DMS153 (cell line): ENCODE measurements around the gene PNPLA6.

ENCODE experiments used
- DNase-seq: peaks from one replicate; lab custom pipeline; 2025; lab: John Stamatoyannopoulos, UW

The PNPLA6 gene

GRCh38 chr19:7515645-7516151, 19.8 kb upstream of the PNPLA6 start, which contains the start of gene ZNF358:
ZNF358 (plus strand) TSS chr19:7516103; CDS start chr19:7519243, 3,140 bp downstream.
- peak; percentile 43 for DNase-seq

- no peak for DNase-seq
Measured at GRCh38 chr19:7516333-7516732, 19.2 kb upstream of the PNPLA6 start.

GRCh38 chr19:7516878-7517277, 18.6 kb upstream of the PNPLA6 start:
- no peak for DNase-seq

GRCh38 chr19:7519361-7520130, 16.0 kb upstream of the PNPLA6 start:
- DNase-seq = no peak

GRCh38 chr19:7520131-7521051, 15.1 kb upstream of the PNPLA6 start:
- no peak for DNase-seq

GRCh38 chr19:7521551-7522071, 13.9 kb upstream of the PNPLA6 start:
- no peak for DNase-seq

GRCh38 chr19:7522072-7522922, 13.2 kb upstream of the PNPLA6 start, which contains the start of gene MCOLN1:
MCOLN1 (plus strand) TSS chr19:7522624; CDS start chr19:7522751, 127 bp downstream.
- DNase-seq = peak; percentile 93

- DNase-seq = no peak
Measured at GRCh38 chr19:7522923-7523667, 12.4 kb upstream of the PNPLA6 start.

GRCh38 chr19:7524523-7524922, 11.0 kb upstream of the PNPLA6 start:
- DNase-seq = no peak

- DNase-seq = no peak
Measured at GRCh38 chr19:7524992-7525739, 10.4 kb upstream of the PNPLA6 start.

GRCh38 chr19:7526059-7526929, 9.2 kb upstream of the PNPLA6 start:
- DNase-seq = no peak

GRCh38 chr19:7527516-7528191, 7.9 kb upstream of the PNPLA6 start:
- DNase-seq = no peak

- no peak for DNase-seq
Measured at GRCh38 chr19:7528192-7528519, 7.4 kb upstream of the PNPLA6 start.

GRCh38 chr19:7528522-7529245, 6.8 kb upstream of the PNPLA6 start:
- DNase-seq = no peak

GRCh38 chr19:7529246-7529600, 6.3 kb upstream of the PNPLA6 start:
- no peak for DNase-seq

- no peak for DNase-seq
Measured at GRCh38 chr19:7529610-7530490, 5.7 kb upstream of the PNPLA6 start.
